CD4-positive, alpha-beta memory T cell (primary cell): ENCODE results near the gene NNMT. TPM values are rescaled to one million over a fixed set of nuclear protein-coding genes. Genes with fewer than 3 reads are reported as not detected.

Experiments used
- CTCF ChIA-PET: fragments of 350-600 bp; sonication (Branson Sonifier 250); formaldehyde crosslinking; loops from one replicate; lab custom pipeline; 2021; ENCODE audit warnings: inconsistent platforms; ENCODE audit not compliant: partially characterized antibody; lab: Charles Lee
- POLR2A ChIA-PET: fragments of 350-600 bp; sonication (Branson Sonifier 250); formaldehyde crosslinking; loops from one replicate; lab custom pipeline; 2021; ENCODE audit not compliant: partially characterized antibody; lab: Charles Lee
- DNase-seq, 5 donors: peaks; one replicate each; pipeline versions ENCODE4 v3.0.0 to v3.0.0-alpha.2; 2020 to 2022; ENCODE audit warnings: mixed read lengths in 1 of 5
- H3K27ac ChIP-seq: one replicate; pipeline ENCODE4 v1.7.0; 2013; ENCODE audit warnings: low read depth, low read length
- H3K27me3 ChIP-seq: 2 replicates; pipeline ENCODE4 v1.7.0; 2013; ENCODE audit warnings: mild to moderate bottlenecking, low read length, moderate library complexity; ENCODE audit not compliant: insufficient read depth
- H3K36me3 ChIP-seq: 2 replicates; pipeline ENCODE4 v1.7.0; 2013; ENCODE audit warnings: mild to moderate bottlenecking, low read length, moderate library complexity; ENCODE audit not compliant: insufficient read depth
- H3K4me1 ChIP-seq: 2 replicates; pipeline ENCODE4 v1.7.0; 2013; ENCODE audit warnings: mild to moderate bottlenecking, low read length, moderate library complexity; ENCODE audit not compliant: insufficient read depth
- H3K4me3 ChIP-seq, 2 donors: one replicate each; pipeline ENCODE4 v1.7.0; 2013; ENCODE audit warnings: low read length in 2 of 2, mild to moderate bottlenecking in 1 of 2
- H3K9me3 ChIP-seq, 2 donors: one replicate each; pipeline ENCODE4 v1.7.0; 2013; ENCODE audit warnings: low read length in 2 of 2, control low read depth in 1 of 2; ENCODE audit not compliant: control insufficient read depth in 1 of 2
- H3K27ac Mint-ChIP-seq, 7 donors: one replicate each; pipeline ENCODE4 v1.8.0; 2020 to 2021; ENCODE audit warnings: mixed read lengths in 7 of 7, mild to moderate bottlenecking in 6 of 7, inconsistent platforms in 3 of 7, moderate library complexity in 3 of 7
- H3K27me3 Mint-ChIP-seq, 2 donors: one replicate each; pipeline ENCODE4 v1.8.0; 2020 to 2021; ENCODE audit warnings: mixed read lengths in 2 of 2
- H3K36me3 Mint-ChIP-seq, 2 donors: one replicate each; pipeline ENCODE4 v1.8.0; 2020 to 2021; ENCODE audit warnings: mixed read lengths in 2 of 2, inconsistent platforms in 1 of 2, mild to moderate bottlenecking in 1 of 2
- H3K4me1 Mint-ChIP-seq, 4 donors: one replicate each; pipeline ENCODE4 v1.8.0; 2020 to 2021; ENCODE audit warnings: mixed read lengths in 4 of 4, mild to moderate bottlenecking in 1 of 4
- H3K4me3 Mint-ChIP-seq, 8 donors: one replicate each; pipeline ENCODE4 v1.8.0; 2020 to 2021; ENCODE audit warnings: mixed read lengths in 8 of 8, mild to moderate bottlenecking in 7 of 8, moderate library complexity in 6 of 8, inconsistent platforms in 3 of 8
- H3K9me3 Mint-ChIP-seq, 8 donors: one replicate each; pipeline ENCODE4 v1.8.0; 2020 to 2021; ENCODE audit warnings: mixed read lengths in 8 of 8, mild to moderate bottlenecking in 5 of 8, inconsistent platforms in 3 of 8, moderate library complexity in 1 of 8
- intact Hi-C: fragments of 100-400 bp; cut with micrococcal nuclease; formaldehyde crosslinking; loops from one replicate; pipeline ENCODE4 v1.15.1; 2023
- polyA plus RNA-seq, 2 donors: library from polyadenylated mRNA; unstranded; fragments of 300-500 nt; fragmentation: Illumina TruSeq; gene quantifications; one replicate each; pipeline ENCODE4 v1.2.3, GENCODE V29; 2021
- total RNA-seq, 2 experiments: library from RNA; stranded (reverse); gene quantifications; one replicate each; pipeline ENCODE4 v1.2.3, GENCODE V29; 2021

NNMT gene
- total and polyA plus RNA-seq, 4 experiments from 2014 or later: not detected

- Histone ChIP-seq H3K27me3 (no peaks in the 10 kb centered on the region), H3K4me1 (peaks cover 3% of the 10 kb centered on the region), H3K9me3 (no peaks in the 10 kb centered on the region), H3K36me3 (no peaks in the 10 kb centered on the region), H3K4me3 (no peak overlapping the region), H3K27ac (no peak overlapping the region)
- H3K4me3 Mint-ChIP-seq: no peak overlapping the region
- no peak overlapping the region for H3K27ac Mint-ChIP-seq
- H3K27me3 Mint-ChIP-seq: no peaks in the 10 kb centered on the region
- no peak for DNase-seq
- intact Hi-C loops: no loop called here
- POLR2A ChIA-PET: no interaction called here
- CTCF ChIA-PET: interaction anchor here (1.1 to 1.8 kb wide), 2 partner anchors 8 to 29 kb away, joined by 3 to 6 read pairs; no protein-coding TSS in a partner anchor
- H3K36me3 Mint-ChIP-seq: no peaks in the 10 kb centered on the region
- no peaks in the 10 kb centered on the region for H3K9me3 Mint-ChIP-seq
- peaks cover 4 to 14% (median 7%) of the 10 kb centered on the region in 4 donors for H3K4me1 Mint-ChIP-seq
Measured at GRCh38 chr11:114345575-114346222, 49.5 kb downstream of the NNMT start.

- H3K4me1 ChIP-seq: no peaks in the 10 kb centered on the region
- H3K9me3 ChIP-seq: no peaks in the 10 kb centered on the region
- intact Hi-C loops: no loop called here
- peak overlapping the region in 7 of 8 donors; percentile 10 to 78 (median 52) for H3K4me3 Mint-ChIP-seq
- H3K9me3 Mint-ChIP-seq: no peaks in the 10 kb centered on the region
- peak overlapping the region in 1 of 7 donors; percentile 9 for H3K27ac Mint-ChIP-seq
- H3K4me1 Mint-ChIP-seq: peaks cover 1 to 7% (median 5%) of the 10 kb centered on the region in 4 donors
- no peaks in the 10 kb centered on the region for H3K36me3 Mint-ChIP-seq
- no peak overlapping the region for H3K4me3 ChIP-seq
- POLR2A ChIA-PET: interaction anchor here (1.5 kb wide), 1 partner anchor 92 kb away, joined by 3 read pairs; the partner anchor contains the start of gene REXO2
- H3K27ac ChIP-seq: no peak overlapping the region
- H3K27me3 ChIP-seq: no peaks in the 10 kb centered on the region
- H3K36me3 ChIP-seq: no peaks in the 10 kb centered on the region
- DNase-seq: peak in 4 of 5 donors; percentile 19 to 40 (median 26)
- H3K27me3 Mint-ChIP-seq: no peaks in the 10 kb centered on the region
- CTCF ChIA-PET: interaction anchor here (1.1 to 1.8 kb wide), 5 partner anchors 9 to 203 kb away, joined by 3 to 6 read pairs (median 4); no protein-coding TSS in a partner anchor
Measured at GRCh38 chr11:114346709-114347141, 50.5 kb downstream of the NNMT start.

GRCh38 chr11:114348200-114349191 lies 52.3 kb downstream of the NNMT start:
- POLR2A ChIA-PET: interaction anchor here (1.5 kb wide), 1 partner anchor 90 kb away, joined by 3 read pairs; the partner anchor contains the start of gene REXO2
- H3K4me1 Mint-ChIP-seq: peaks cover 1 to 7% (median 5%) of the 10 kb centered on the region in 4 donors
- intact Hi-C loops: loop anchor here (1.0 to 2.0 kb wide), 2 partner anchors 52 to 91 kb away; partner anchors contain the start of genes C11orf71, RBM7 and REXO2

GRCh38 chr11:114350022-114350421 lies 53.8 kb downstream of the NNMT start:
- no peaks in the 10 kb centered on the region for H3K9me3 ChIP-seq
- no peak overlapping the region for H3K27ac ChIP-seq
- CTCF ChIA-PET: interaction anchor here (0.6 to 1.0 kb wide), 3 partner anchors 10 to 435 kb away, joined by 3 read pairs; no protein-coding TSS in a partner anchor

More at GRCh38 chr11:114348200-114349191, 52.3 kb downstream of the NNMT start:
- H3K36me3 Mint-ChIP-seq: no peaks in the 10 kb centered on the region
- H3K27me3 Mint-ChIP-seq: no peaks in the 10 kb centered on the region
- no peak overlapping the region for H3K4me3 ChIP-seq
- peak in 4 of 5 donors; percentile 24 to 45 (median 38) for DNase-seq
- no peak overlapping the region for H3K27ac ChIP-seq
- no peaks in the 10 kb centered on the region for H3K9me3 Mint-ChIP-seq
- no peaks in the 10 kb centered on the region for H3K9me3 ChIP-seq
- peak overlapping the region in 2 of 8 donors; percentile 33 to 40 for H3K4me3 Mint-ChIP-seq
- H3K36me3 ChIP-seq: no peaks in the 10 kb centered on the region
- H3K4me1 ChIP-seq: no peaks in the 10 kb centered on the region
- CTCF ChIA-PET: interaction anchor here (1.8 to 2.1 kb wide), 2 partner anchors 32 to 50 kb away, joined by 5 to 6 read pairs; no protein-coding TSS in a partner anchor
- H3K27ac Mint-ChIP-seq: no peak overlapping the region
- H3K27me3 ChIP-seq: no peaks in the 10 kb centered on the region

GRCh38 chr11:114353443-114353842 lies 57.2 kb downstream of the NNMT start:
- Mint-ChIP-seq H3K9me3 (no peaks in the 10 kb centered on the region), H3K4me1 (no peaks in the 10 kb centered on the region), H3K27ac (no peak overlapping the region), H3K36me3 (no peaks in the 10 kb centered on the region), H3K27me3 (peaks cover 3 to 7% of the 10 kb centered on the region in 2 donors), H3K4me3 (no peak overlapping the region)
- H3K9me3 ChIP-seq: no peaks in the 10 kb centered on the region
- H3K4me3 ChIP-seq: no peak overlapping the region
- no peaks in the 10 kb centered on the region for H3K36me3 ChIP-seq
- no peak for DNase-seq
- POLR2A ChIA-PET: no interaction called here
- H3K27me3 ChIP-seq: no peaks in the 10 kb centered on the region
- intact Hi-C loops: no loop called here
- H3K27ac ChIP-seq: no peak overlapping the region
- no peaks in the 10 kb centered on the region for H3K4me1 ChIP-seq
- CTCF ChIA-PET: interaction anchor here (3.1 kb wide), 1 partner anchor 13 kb away, joined by 11 read pairs; no protein-coding TSS in a partner anchor

More at GRCh38 chr11:114350022-114350421, 53.8 kb downstream of the NNMT start:
- no peaks in the 10 kb centered on the region for H3K4me1 ChIP-seq
- no peaks in the 10 kb centered on the region for H3K36me3 ChIP-seq
- H3K4me3 ChIP-seq: no peak overlapping the region
- POLR2A ChIA-PET: no interaction called here
- Mint-ChIP-seq H3K27me3 (no peaks in the 10 kb centered on the region), H3K4me1 (peaks cover 1 to 7% (median 5%) of the 10 kb centered on the region in 4 donors), H3K36me3 (no peaks in the 10 kb centered on the region), H3K27ac (no peak overlapping the region), H3K4me3 (no peak overlapping the region), H3K9me3 (no peaks in the 10 kb centered on the region)
- no peaks in the 10 kb centered on the region for H3K27me3 ChIP-seq
- intact Hi-C loops: no loop called here
- DNase-seq: no peak

DNA sequence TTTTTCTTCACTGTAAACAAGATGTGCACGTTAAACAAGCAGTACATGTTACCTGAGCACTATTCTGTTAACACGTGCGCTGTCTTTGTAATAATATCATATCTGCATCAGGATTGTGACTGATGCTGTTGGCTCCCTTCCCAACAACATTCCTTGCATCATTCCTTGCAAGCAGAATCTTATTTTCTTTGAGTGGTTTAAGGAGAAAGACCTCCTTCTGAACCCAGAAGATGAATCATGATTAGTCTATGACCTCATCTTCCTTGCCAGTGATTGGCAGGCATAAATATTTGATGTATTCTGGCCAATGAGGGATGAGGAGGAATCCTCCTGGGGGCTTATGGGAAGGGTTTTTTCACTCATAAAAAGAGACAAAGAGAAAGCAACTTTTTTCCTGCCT lies 57.9 kb downstream of the NNMT start:
- Histone ChIP-seq H3K27ac (no peak overlapping the region), H3K4me1 (no peaks in the 10 kb centered on the region), H3K27me3 (no peaks in the 10 kb centered on the region), H3K9me3 (no peaks in the 10 kb centered on the region), H3K36me3 (no peaks in the 10 kb centered on the region), H3K4me3 (no peak overlapping the region)
- intact Hi-C loops: no loop called here
- H3K36me3 Mint-ChIP-seq: no peaks in the 10 kb centered on the region
- H3K9me3 Mint-ChIP-seq: no peaks in the 10 kb centered on the region
- H3K4me3 Mint-ChIP-seq: no peak overlapping the region
- ChIA-PET POLR2A (no interaction called here), CTCF (no interaction called here)
- H3K27ac Mint-ChIP-seq: no peak overlapping the region
- H3K27me3 Mint-ChIP-seq: peaks cover 5 to 7% of the 10 kb centered on the region in 2 donors
- no peaks in the 10 kb centered on the region for H3K4me1 Mint-ChIP-seq
- no peak for DNase-seq
